ENCODE data around the gene FAM237A.

The FAM237A gene

GRCh38 chr2:206692971-206693370 is 50.7 kb downstream of the FAM237A start:
- Histone ChIP-seq H3K27ac (ENCODE audit: low read depth, low read length) (no peak overlapping the region), H3K9ac (ENCODE audit: low read length) (no peak overlapping the region), H3K4me1 (ENCODE audit: insufficient read depth, low read length) (no peaks in the 10 kb centered on the region), H3K9me3 (ENCODE audit: low read length) (no peaks in the 10 kb centered on the region), H3K4me3 (ENCODE audit: low read depth in 1 of 2, low read length in 2 of 2) (no peak overlapping the region), H3K36me3 (ENCODE audit: insufficient read depth, low read length) (no peaks in the 10 kb centered on the region), H3K27me3 (ENCODE audit: control insufficient read depth in 1 of 2, insufficient read depth in 2 of 2, low read length in 2 of 2) (no peaks in the 10 kb centered on the region)

DNA sequence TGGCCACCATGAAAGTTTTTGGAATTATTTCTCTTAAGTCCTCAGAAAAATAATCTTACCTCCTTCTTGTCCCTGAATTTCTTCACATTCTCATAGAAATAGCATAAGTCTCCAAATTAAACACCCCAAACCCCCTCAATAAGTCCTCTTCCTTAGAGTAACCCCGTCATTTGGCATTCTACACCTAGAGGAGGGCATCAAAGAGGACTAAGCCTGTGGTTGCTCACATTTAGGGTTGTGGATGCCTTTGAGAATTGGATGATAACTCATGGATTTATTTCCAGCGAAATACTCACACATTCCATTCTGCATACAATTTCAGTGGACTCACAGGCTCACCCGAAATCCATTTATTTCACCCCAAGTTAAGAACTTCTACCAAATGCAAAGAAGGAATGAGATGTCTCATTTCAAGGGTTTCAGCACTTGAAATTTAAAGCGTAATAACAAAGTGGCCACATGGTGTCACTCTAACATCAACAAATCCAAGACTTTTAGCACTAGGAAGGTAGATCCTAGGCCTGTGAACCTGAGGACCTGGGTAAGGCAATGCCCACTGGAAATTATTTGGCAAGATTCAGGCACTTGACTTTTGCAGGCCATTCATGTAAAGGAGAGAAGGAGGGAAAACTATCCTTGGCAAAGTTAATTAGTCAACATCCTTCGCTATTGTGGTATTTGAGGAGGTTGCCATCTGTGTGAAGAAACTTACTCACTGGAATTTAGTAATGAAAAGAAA is 51.3 kb downstream of the FAM237A start:
- H3K27ac ChIP-seq (ENCODE audit: low read depth, low read length), result no peak overlapping the region
- no peaks in the 10 kb centered on the region for H3K9me3 ChIP-seq (ENCODE audit: low read length)
- no peaks in the 10 kb centered on the region for H3K4me1 ChIP-seq (ENCODE audit: insufficient read depth, low read length)
- no peaks in the 10 kb centered on the region for H3K27me3 ChIP-seq (ENCODE audit: control insufficient read depth in 1 of 2, insufficient read depth in 2 of 2, low read length in 2 of 2)
- no peak overlapping the region for H3K9ac ChIP-seq (ENCODE audit: low read length)
- H3K36me3 ChIP-seq (ENCODE audit: insufficient read depth, low read length), result no peaks in the 10 kb centered on the region
- H3K4me3 ChIP-seq (ENCODE audit: low read depth in 1 of 2, low read length in 2 of 2), result no peak overlapping the region

DNA sequence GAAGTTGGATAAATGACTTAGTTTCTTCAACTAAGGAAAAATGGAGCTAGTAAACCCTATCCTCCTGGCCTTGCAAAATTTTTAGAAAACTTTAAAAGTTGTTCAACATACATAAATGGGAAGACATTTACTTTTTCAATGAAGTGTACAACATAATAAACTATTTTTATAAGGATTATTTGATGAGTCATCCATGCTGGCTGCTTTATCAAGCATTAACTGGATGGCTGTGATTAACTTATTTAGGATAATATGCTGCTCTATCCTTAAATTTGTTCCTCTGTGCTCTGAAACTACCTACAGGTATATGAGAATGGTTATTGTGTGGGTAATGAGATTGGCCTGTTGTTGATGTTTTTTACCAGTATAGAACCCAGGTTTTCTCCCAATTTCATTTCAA is 54.6 kb downstream of the FAM237A start:
- no peaks in the 10 kb centered on the region for H3K9me3 ChIP-seq (ENCODE audit: low read length)
- no peak overlapping the region for H3K4me3 ChIP-seq (ENCODE audit: low read depth in 1 of 2, low read length in 2 of 2)
- H3K9ac ChIP-seq (ENCODE audit: low read length), result no peak overlapping the region
- no peaks in the 10 kb centered on the region for H3K27me3 ChIP-seq (ENCODE audit: control insufficient read depth in 1 of 2, insufficient read depth in 2 of 2, low read length in 2 of 2)
- H3K4me1 ChIP-seq (ENCODE audit: insufficient read depth, low read length), result no peaks in the 10 kb centered on the region
- no peak overlapping the region for H3K27ac ChIP-seq (ENCODE audit: low read depth, low read length)
- H3K36me3 ChIP-seq (ENCODE audit: insufficient read depth, low read length), result no peaks in the 10 kb centered on the region

DNA sequence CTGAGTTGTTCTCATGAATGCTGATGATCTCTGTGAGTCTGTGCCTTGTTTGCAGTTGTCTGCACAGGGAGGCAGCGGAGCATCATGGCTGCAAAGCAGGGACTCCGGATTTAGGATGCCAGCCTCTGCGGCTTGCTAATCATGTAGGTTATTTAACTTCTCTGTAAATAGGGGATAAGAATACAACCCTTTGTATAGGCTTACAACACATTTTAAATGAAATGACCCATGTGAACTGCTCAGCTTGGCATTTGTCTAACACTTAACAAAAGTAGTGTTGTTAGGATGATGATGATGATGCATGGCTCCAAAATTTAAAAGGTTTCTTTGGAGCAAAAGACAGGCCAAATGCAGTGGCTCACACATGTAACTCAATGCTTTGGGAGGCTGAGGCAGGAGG is 56.5 kb downstream of the FAM237A start:
- H3K9me3 ChIP-seq (ENCODE audit: low read length), result no peaks in the 10 kb centered on the region
- H3K9ac ChIP-seq (ENCODE audit: low read length), result no peak overlapping the region
- no peaks in the 10 kb centered on the region for H3K4me1 ChIP-seq (ENCODE audit: insufficient read depth, low read length)
- H3K36me3 ChIP-seq (ENCODE audit: insufficient read depth, low read length), result no peaks in the 10 kb centered on the region
- no peaks in the 10 kb centered on the region for H3K27me3 ChIP-seq (ENCODE audit: control insufficient read depth in 1 of 2, insufficient read depth in 2 of 2, low read length in 2 of 2)
- no peak overlapping the region for H3K4me3 ChIP-seq (ENCODE audit: low read depth in 1 of 2, low read length in 2 of 2)
- no peak overlapping the region for H3K27ac ChIP-seq (ENCODE audit: low read depth, low read length)
